ENCODE measurements around the gene ASTL.

ASTL gene

GRCh38 chr2:96130483-96130882, 7.8 kb downstream of the ASTL start:
- no peak for DNase-seq (ENCODE audit: low spot score)

GRCh38 chr2:96129528-96130120, 8.7 kb downstream of the ASTL start:
- DNase-seq (ENCODE audit: low spot score) = no peak

GRCh38 chr2:96128456-96128855, 9.8 kb downstream of the ASTL start:
- no peak for DNase-seq (ENCODE audit: low spot score)

DNA sequence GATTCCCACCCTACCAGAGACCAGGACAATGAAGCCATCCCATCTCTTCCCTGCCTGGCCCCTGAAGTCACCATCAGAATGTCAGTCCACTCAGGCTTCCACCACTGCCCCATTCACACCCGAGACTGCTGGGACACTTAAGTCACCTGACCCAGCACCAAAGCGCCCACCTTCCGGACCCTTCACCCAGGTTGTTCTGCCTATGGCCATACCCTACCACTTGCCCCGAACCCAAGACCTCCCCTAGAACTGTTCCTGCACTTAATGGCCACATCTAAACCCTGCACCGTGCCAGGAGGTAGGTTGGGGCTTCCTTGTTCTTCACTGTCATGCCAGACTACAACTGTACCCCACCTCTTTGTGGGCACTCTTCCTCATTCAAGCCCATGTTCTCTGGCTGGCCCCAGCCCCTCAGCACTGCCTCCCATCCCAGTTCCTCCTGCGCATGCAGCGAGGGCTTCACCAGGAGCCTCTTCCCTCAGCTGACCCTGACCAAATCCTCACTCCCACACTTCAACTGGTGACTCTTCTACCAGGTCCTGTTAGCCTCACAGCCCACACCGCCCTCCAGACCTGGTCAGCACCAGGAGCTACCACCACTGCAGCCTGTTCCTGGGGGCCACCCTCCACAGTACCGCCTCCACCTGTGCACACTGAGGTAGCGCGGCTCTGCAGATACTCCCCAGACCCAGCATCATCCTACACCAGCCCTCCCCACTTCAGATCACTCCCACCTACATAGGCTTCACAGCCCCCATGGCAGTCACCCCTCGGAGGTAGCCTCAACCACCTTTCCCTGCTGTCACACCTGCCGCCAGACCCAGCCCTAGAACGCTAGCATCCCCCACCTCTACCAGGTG, 13.7 kb downstream of the ASTL start:
- no peak for DNase-seq (ENCODE audit: low spot score)

- DNase-seq (ENCODE audit: low spot score) = no peak
Observed at GRCh38 chr2:96123936-96124335, 14.4 kb downstream of the ASTL start.

DNA sequence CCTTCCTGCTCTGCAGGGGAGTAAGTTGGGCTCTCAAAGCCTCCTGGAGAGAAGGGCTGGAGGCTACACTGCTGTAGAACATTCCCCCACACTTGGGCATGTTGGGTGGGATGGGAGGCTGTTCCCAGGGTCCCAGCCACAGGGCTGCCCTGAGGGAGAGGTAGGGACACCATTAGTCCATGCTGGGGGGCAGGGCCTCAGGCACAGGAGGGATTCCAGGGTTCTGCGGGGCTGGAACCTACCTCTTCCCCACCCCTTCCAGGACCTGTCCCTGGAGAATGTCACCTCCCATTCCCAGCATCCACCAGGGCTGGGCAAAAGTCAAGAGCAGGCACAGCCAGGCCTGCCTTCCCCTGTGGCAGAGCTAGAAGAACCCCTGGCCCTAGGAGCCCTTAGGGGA, 15.0 kb downstream of the ASTL start:
- no peak for DNase-seq (ENCODE audit: low spot score)

DNA sequence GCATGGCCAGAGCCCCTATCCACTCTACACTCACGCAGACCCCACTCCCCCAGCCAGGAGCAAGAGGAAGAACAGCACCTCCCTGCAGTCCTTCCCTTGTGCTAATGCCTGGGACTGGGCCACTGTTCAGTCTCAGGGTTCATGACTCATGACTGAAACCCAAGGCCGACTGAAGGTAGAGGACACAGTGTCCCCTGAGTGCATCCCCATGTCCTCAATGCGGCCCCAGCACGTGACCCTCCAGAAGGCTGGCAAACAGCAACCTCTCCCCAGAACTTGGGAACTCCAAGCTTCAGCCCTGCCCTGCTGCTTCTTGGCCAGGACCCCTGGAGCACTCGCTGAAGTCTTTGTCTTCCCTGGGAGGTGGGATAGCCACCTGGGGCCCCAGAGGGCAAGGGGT, 15.9 kb downstream of the ASTL start:
- no peak for DNase-seq (ENCODE audit: low spot score)

DNA sequence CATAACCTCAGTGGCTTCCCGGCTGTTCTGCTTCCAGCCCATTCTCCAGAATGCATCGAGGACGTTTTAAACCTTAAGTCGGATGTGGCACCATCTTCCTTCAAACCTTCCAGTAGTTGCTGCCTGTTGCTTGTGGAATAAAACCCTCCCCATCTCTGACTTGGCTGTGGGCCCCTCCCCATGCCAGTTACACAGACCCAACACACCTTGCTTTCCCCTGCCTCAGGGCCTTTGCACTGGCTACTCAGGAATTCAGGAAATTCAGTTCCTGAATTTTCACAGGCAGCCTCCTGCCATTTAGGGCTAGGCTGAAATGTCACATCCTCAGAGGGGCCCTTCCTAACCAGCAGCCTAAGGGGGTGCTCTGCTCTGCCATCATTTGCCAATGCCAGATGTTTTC, 16.9 kb downstream of the ASTL start:
- DNase-seq (ENCODE audit: low spot score) = no peak

DNA sequence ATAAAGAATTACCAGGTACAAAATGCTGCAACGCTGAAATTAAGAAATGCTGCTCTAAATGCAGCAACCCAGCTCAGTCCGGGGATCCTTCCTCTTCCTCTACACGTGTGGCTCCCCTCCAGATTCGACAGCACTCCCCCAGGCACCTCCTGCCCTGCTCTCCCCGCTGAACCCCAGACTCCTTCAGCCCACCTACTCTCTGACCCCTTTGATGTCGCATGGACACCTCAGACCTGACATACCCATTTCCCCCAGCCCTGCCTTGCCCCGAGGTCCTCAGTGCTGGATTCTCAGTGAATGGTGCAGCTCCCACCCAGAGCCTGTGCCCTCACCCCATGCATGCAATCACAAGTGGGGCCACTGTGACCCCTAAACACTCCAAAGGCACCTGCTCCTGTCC, 17.3 kb downstream of the ASTL start:
- no peak for DNase-seq (ENCODE audit: low spot score)

DNA sequence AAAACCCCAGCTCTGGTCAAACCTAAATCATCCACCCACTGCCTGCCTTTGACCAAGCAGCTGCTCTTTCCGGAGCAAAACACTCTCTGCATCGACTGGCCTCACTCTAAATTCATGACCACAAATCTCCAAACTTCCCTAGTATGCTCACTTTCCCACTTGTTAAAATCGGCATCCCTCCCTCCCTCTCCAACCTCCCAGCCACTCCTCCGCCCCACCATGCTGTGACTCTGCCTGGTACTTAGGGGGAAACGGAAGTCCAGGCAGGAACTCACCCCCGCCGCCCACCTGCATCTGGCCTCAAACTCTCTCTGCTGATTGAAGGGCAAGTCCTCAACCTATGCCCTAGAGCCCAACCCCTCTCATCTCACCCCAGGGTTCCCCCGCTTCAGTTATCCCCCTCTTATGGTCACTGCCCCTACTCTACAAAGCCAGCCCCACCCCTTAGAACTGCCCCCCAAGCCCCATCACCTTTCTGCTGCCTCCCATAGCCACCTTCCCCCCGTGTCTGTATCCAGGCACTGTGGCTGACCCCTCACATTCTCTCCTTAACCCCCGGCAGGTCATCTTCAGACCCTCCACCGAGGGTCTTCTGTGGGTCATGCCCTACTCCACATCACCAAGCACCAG, 18.1 kb downstream of the ASTL start:
- DNase-seq (ENCODE audit: low spot score) = no peak

DNA sequence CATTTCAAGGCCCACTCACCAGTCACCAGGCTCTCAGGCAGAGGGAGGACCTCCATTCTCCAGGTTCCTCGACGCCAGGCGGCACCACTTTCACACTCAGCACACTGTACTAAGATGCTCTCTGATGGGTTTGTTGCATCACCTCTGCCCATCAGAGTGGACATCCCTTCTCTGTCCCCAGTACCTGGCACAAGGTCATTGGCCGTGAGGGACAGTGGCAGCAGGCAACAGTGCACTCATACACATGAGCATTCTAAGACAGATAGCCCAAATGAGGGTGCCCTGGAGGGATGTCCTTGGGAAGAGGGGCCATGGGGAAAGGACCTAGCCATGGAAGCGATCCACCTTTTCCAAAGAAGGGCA, 18.9 kb downstream of the ASTL start:
- no peak for DNase-seq (ENCODE audit: low spot score)

DNA sequence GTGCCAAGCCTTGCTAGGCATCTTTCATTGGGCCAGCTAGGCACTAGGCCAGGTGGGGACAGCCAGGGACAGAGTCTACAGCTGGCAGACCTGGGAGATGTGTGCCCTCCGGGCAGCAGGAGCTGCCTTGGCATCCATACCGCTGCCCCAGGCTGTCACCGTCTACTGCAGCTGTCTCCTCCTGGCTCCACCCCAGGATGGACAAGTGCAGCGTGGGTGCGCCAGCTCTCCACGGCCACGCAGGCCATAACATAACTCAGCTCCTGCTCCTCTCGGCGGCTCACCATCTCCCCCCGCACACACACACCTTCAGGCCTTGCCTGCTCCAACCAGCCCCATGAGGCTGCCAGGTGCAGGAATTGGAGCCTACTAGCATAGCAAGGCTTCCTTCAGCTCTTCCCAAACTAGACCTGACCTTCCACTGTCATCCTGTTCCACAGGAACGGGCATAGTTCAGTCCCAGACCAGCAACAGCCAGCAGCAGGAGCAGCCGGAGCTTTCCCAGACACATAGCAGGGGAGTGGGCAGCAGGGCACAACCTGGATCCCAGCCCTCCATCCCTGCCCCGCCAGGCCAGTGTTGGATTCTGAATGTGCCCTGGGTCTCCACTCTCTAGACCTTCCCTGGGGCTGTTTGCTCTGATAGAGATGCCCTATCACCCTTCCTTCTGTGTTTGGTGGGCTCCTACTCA, 19.5 kb downstream of the ASTL start:
- no peak for DNase-seq (ENCODE audit: low spot score)

DNA sequence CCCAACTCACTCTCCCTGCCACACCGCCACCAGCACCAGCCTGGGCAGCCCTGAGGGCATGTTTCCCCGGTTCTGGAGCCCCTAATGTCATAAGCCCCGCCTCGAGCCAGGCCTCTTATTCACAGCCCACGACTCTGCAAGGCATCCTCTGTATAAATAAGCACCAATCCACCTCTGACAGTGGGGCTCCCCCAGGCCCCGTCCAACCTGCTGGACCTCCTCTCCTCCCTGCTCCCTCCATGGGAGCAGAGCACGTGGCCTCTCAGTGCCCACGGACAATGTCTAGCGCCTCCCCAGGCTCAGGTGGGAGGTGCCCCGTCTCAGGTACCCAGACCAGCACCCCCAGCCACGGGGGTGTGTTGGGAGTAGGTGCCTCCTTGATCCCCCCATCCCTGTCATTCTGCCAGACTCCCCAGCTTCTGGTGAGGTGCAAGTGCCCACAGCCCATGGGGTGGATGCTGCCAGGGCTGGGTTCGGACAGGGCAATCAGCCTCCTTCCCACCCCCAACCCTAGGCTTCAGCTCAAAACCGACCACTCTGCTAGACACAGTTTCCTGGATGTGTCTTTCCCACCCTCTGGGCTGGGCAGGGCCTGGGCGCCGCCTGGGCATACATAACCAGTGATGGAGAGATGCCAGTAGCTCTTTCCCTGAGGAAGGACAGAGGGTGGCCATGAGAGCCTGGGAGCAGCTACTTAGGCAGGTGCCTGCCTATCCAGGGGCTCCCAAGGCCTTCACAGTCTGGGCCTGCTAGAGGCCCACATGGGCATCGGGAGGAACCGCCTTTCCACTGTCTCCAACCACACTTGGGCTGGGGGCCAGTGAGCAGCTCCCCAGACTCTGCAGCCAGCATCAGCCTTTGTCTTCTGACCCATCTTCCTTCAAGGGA, 20.4 kb downstream of the ASTL start:
- no peak for DNase-seq (ENCODE audit: low spot score)

DNA sequence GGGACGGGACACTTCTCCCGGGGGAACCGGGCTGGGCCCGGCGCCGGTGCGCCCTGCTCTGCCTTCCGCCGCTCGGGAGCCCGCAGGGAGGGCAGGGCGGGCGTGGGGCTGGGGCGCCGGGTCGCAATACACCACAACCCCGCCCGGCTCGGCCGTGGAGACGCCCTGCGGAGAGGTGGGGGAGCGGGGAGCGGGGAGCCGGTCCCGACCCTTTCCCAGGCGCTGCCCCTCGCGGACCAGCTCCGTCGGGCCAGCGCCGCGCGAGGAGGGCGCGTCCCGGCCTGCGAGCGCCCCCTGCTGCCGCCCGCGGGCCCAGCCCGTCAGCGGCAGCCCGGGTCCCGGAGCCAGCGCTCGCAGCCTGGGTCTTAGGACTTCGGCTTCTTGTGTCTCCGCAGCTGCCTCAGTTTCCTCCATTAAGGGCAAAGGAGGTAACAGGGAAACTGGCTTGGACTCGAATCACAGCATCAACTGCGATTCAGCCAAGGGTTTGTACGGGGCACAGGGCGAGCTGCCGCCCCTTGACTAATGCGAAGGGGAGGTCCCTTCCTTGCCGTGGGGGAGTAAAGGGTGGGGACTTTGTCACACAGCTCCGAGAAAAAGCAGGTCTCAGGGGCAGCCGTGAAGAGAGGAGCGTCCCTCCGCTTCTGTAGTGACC, 21.3 kb downstream of the ASTL start:
- peak; percentile 55 for DNase-seq (ENCODE audit: low spot score)

DNA sequence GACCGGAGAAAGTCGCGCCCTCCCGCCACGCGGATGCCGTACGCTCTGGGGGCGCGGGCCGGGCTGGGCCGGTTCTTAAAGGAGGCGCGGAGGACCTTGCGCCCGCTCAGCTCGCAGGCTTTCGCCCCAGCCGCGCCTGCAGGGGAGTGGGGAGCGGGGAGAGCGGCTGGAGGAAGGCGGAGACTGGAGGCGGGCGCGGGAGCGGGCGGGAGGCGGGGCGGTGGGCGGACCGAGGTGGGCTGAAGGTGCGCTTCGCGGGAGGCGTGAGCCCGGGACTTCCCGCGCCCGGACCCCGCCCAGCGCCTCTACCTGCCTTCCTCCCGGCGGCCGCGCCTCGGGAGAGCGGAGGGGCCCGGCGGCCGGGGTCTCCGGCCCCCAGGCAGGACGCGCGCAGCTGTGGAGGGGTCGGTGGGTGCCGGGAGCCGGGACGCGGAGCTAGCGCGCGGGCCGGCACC, 21.9 kb downstream of the ASTL start, which contains the start of gene ADRA2B:
TSS of gene ADRA2B (minus strand) at position 148 of the 455 bp plus-strand sequence. CDS start 422 bp downstream, outside the sequence.
- DNase-seq (ENCODE audit: low spot score) = peak; percentile 77

GRCh38 chr2:96115631-96116423, 22.5 kb downstream of the ASTL start:
- no peak for DNase-seq (ENCODE audit: low spot score)

DNA sequence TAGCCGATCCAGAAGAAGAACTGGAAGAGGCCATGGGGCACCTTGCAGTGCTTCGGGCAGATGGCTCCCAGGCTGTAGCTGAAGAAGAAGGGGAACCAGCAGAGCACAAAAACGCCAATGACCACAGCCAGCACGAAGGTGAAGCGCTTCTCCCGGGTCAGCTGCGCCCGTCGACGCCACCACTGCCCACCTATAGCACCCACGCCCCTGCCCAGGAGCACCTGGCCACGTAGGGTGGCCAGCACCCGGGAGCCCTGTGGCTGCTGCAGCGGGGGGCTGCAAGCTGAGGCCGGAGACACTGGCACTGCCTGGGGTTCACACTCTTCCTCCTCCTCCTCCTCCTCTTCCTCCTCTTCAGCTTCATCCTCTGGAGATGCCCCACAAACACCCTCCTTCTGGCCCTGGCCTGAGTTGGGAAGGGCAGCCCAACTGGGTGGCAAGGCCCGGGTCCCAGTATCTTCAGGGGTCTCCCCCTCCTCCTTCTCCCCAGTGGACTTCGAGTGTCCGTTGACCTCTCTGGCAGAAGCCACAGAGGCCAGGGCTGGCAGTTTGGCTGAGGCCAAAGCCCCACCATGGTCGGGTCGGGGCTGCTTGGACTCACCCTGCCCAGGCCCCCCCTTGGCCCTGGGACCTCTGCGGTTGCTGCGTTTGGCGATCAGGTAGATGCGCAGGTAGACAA, 23.3 kb downstream of the ASTL start:
- no peak for DNase-seq (ENCODE audit: low spot score)

DNA sequence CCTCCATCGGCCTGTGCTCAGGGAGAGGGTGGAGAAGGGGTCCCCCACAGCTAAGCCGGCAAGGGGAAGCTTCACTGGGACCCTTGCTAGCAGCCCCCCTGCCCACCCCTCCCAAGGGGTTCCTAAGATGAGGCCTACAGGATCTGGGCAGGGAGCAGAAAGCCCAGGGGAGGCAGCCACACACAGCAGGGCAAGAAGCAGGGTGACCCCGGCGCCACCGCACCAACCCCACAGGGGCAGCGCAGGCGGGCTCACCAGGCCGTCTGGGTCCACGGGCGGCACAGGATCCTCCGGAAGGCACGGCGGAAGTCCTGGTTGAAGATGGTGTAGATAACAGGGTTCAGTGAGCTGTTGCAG, 23.8 kb downstream of the ASTL start:
- no peak for DNase-seq (ENCODE audit: low spot score)

- no peak for DNase-seq (ENCODE audit: low spot score)
Observed at GRCh38 chr2:96113951-96114350, 24.4 kb downstream of the ASTL start.

DNA sequence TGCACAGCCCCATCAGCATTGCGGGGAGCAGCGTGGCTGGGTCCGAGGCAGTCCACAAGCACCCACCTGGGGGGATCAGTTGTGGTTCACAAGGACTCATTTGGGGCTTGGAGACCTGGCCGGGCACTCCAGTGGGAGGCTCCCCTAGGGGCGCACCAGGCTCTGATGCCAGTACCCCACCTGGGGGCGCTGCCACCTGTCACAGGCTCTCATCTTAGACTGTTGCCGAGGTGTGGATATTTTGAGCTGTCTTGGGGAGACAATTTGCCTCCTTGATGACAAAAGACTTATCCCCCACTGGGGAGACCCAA, 25.0 kb downstream of the ASTL start:
- no peak for DNase-seq (ENCODE audit: low spot score)
